Tibial nerve (tissue), 4 donors: ENCODE measurements around the gene RMP24.

Experiments used
- DNase-seq, 2 donors: peaks; one replicate each; pipeline ENCODE4 v3.0.0-alpha.2; 2019; ENCODE audit warnings: low spot score in 2 of 2
- H3K27ac ChIP-seq, 4 donors: fragments of 200-600 bp; sonication (generic) in 3 of 4; one replicate each; pipeline ENCODE4 v1.5.1; 2017 to 2019; ENCODE audit warnings: mild to moderate bottlenecking in 1 of 4
- H3K27me3 ChIP-seq, 2 donors: fragments of 200-600 bp; sonication (generic) in 1 of 2; one replicate each; pipeline versions ENCODE4 v1.5.1 to v1.6.0; 2017 to 2019
- H3K36me3 ChIP-seq, 3 donors: fragments of 200-600 bp; sonication (generic); one replicate each; pipeline ENCODE4 v1.5.1; 2018 to 2019
- H3K4me1 ChIP-seq, 4 donors: fragments of 200-600 bp; sonication (generic) in 3 of 4; one replicate each; pipeline ENCODE4 v1.5.1; 2017 to 2019
- H3K4me3 ChIP-seq, 4 donors: fragments of 200-600 bp; sonication (generic) in 3 of 4; one replicate each; pipeline ENCODE4 v1.5.1; 2017 to 2019; ENCODE audit warnings: mild to moderate bottlenecking in 1 of 4, moderate library complexity in 1 of 4
- H3K9me3 ChIP-seq, 4 donors: fragments of 200-600 bp; sonication (generic) in 3 of 4; one replicate each; pipeline ENCODE4 v1.5.1; 2017 to 2019
- CTCF ChIP-seq, 5 experiments: fragments of 200-600 bp in 3 of 5; fragments of 450-650 bp in 2 of 5; sonication (generic) in 3 of 5; IDR thresholded peaks; one replicate each; pipeline ENCODE4 v1.5.1; 2016 to 2019; ENCODE audit warnings: antibody characterized with exemption in 5 of 5, mild to moderate bottlenecking in 3 of 5, moderate library complexity in 2 of 5
- EP300 ChIP-seq, 2 donors: sonication (generic); formaldehyde crosslinking; IDR thresholded peaks; one replicate each; pipeline ENCODE4 v1.6.1; 2017; ENCODE audit warnings: antibody characterized with exemption in 2 of 2, mild to moderate bottlenecking in 1 of 2
- POLR2A ChIP-seq, 2 donors: fragments of 450-650 bp; IDR thresholded peaks; one replicate each; pipeline ENCODE4 v1.6.1; 2017; ENCODE audit warnings: antibody characterized with exemption in 2 of 2, mild to moderate bottlenecking in 2 of 2, moderate library complexity in 2 of 2
- WGBS, 2 donors: methylation state at CpG; one replicate each; pipeline ENCODE4 v1.1.5; 2018; 5-methylcytosine and 5-hydroxymethylcytosine counted together

Gene RMP24

GRCh38 chr18:35934891-35935290, 37.6 kb upstream of the RMP24 start:
- TF ChIP-seq EP300 (IDR thresholded peaks at IDR 0.05) (no peak), POLR2A (IDR thresholded peaks at IDR 0.05) (no peak), CTCF (IDR thresholded peaks at IDR 0.05) (no peak)
- H3K4me1 ChIP-seq, result peaks cover 0 to 10% (median 0%) of the 10 kb centered on the region in 4 donors
- 75 to 83% methylated on average over 5 of the region's 5 CpGs for WGBS, 2 donors
- H3K27me3 ChIP-seq, result no peaks in the 10 kb centered on the region
- no peak overlapping the region for H3K4me3 ChIP-seq
- peaks cover 0 to 6% (median 0%) of the 10 kb centered on the region in 4 donors for H3K9me3 ChIP-seq
- no peak overlapping the region for H3K27ac ChIP-seq
- H3K36me3 ChIP-seq, result no peaks in the 10 kb centered on the region
- DNase-seq, result no peak

GRCh38 chr18:35935805-35936204, 36.7 kb upstream of the RMP24 start:
- DNase-seq, result no peak
- Histone ChIP-seq H3K27ac (no peak overlapping the region), H3K36me3 (no peaks in the 10 kb centered on the region), H3K4me3 (no peak overlapping the region), H3K4me1 (peaks cover 0 to 10% (median 0%) of the 10 kb centered on the region in 4 donors), H3K27me3 (no peaks in the 10 kb centered on the region), H3K9me3 (no peaks in the 10 kb centered on the region)
- no peak for TF ChIP-seq POLR2A (IDR thresholded peaks at IDR 0.05)
- no peak for TF ChIP-seq CTCF (IDR thresholded peaks at IDR 0.05)
- TF ChIP-seq EP300 (IDR thresholded peaks at IDR 0.05), result no peak
- 66 to 73% methylated on average over 4 of the region's 4 CpGs for WGBS, 2 donors

GRCh38 chr18:35936951-35937350, 35.5 kb upstream of the RMP24 start:
- no peaks in the 10 kb centered on the region for H3K9me3 ChIP-seq
- H3K4me3 ChIP-seq, result no peak overlapping the region
- WGBS, 2 donors, result 85 to 93% methylated on average over 1 of the region's 1 CpG
- H3K36me3 ChIP-seq, result no peaks in the 10 kb centered on the region
- no peak for DNase-seq
- H3K27ac ChIP-seq, result no peak overlapping the region
- peaks cover 0 to 10% (median 0%) of the 10 kb centered on the region in 4 donors for H3K4me1 ChIP-seq
- no peaks in the 10 kb centered on the region for H3K27me3 ChIP-seq
- TF ChIP-seq EP300 (IDR thresholded peaks at IDR 0.05) (no peak), CTCF (IDR thresholded peaks at IDR 0.05) (no peak), POLR2A (IDR thresholded peaks at IDR 0.05) (no peak)

- TF ChIP-seq EP300 (IDR thresholded peaks at IDR 0.05), result no peak
- TF ChIP-seq CTCF (IDR thresholded peaks at IDR 0.05), result no peak
- TF ChIP-seq POLR2A (IDR thresholded peaks at IDR 0.05), result no peak
- no peak overlapping the region for H3K4me3 ChIP-seq
- no peaks in the 10 kb centered on the region for H3K36me3 ChIP-seq
- 54% methylated on average over 1 of the region's 1 CpG for WGBS, 2 donors
- no peak for DNase-seq
- H3K4me1 ChIP-seq, result peaks cover 0 to 10% (median 0%) of the 10 kb centered on the region in 4 donors
- H3K9me3 ChIP-seq, result no peaks in the 10 kb centered on the region
- H3K27ac ChIP-seq, result peak overlapping the region in 2 of 4 donors; percentile 3 to 24
- H3K27me3 ChIP-seq, result no peaks in the 10 kb centered on the region
Measured at GRCh38 chr18:35938158-35938557, 34.3 kb upstream of the RMP24 start.

GRCh38 chr18:35938562-35938961, 33.9 kb upstream of the RMP24 start:
- Histone ChIP-seq H3K27ac (peak overlapping the region in 2 of 4 donors; percentile 24 to 30), H3K27me3 (no peaks in the 10 kb centered on the region), H3K4me1 (peaks cover 0 to 10% (median 0%) of the 10 kb centered on the region in 4 donors), H3K9me3 (no peaks in the 10 kb centered on the region), H3K36me3 (no peaks in the 10 kb centered on the region), H3K4me3 (no peak overlapping the region)
- TF ChIP-seq CTCF (IDR thresholded peaks at IDR 0.05) (no peak), EP300 (IDR thresholded peaks at IDR 0.05) (no peak), POLR2A (IDR thresholded peaks at IDR 0.05) (no peak)
- 82 to 92% methylated on average over 1 of the region's 1 CpG for WGBS, 2 donors
- DNase-seq, result no peak
